Measurements from ENCODE around the gene ZRANB3. TPM values are rescaled to one million over a fixed set of nuclear protein-coding genes. Genes with fewer than 3 reads are reported as not detected.

The ZRANB3 gene
- total and polyA plus RNA-seq, 2 donors (not counting 3 experiments of a cell fraction or from before 2014, with no cell fraction given), result 2.2 to 6.0 TPM

GRCh38 chr2:135154962-135155361 lies 376.1 kb downstream of the ZRANB3 start:
- H3K9ac ChIP-seq (replicated peaks; ENCODE audit: extremely low read depth, insufficient read depth, low read length), result no peak overlapping the region
- H2AFZ ChIP-seq (ENCODE audit: low read depth, low read length), result no peak overlapping the region
- ChIA-PET CTCF (interaction anchor here (1.2 to 1.6 kb wide), 3 partner anchors 9 to 40 kb away, joined by 3 to 7 read pairs (median 3); no protein-coding TSS in a partner anchor), POLR2A (no interaction called here)
- no peak for DNase-seq (ENCODE audit: low read depth, low spot score)
- intact Hi-C loops (cut with micrococcal nuclease), result no loop called here
- no peaks in the 10 kb centered on the region for H3K9me1 ChIP-seq (replicated peaks; ENCODE audit: control insufficient read depth, extremely low read depth, insufficient read depth, low read length)
- H3K9me3 ChIP-seq (replicated peaks; ENCODE audit: control insufficient read depth, insufficient read depth, low read length), result no peaks in the 10 kb centered on the region
- FAIRE-seq, result no peak
- H3K4me1 ChIP-seq (ENCODE audit: control insufficient read depth, extremely low read depth, insufficient read depth, low read length), result no peaks in the 10 kb centered on the region
- no peak for TF ChIP-seq MYC (IDR thresholded peaks at IDR 0.05; ENCODE audit: low read depth, low read length)
- no peak for TF ChIP-seq GATA2 (IDR thresholded peaks at IDR 0.05; ENCODE audit: insufficient read depth, insufficient read length, low read depth, low read length)
- TF ChIP-seq EZH2 (IDR thresholded peaks at IDR 0.05; ENCODE audit: borderline replicate concordance, low read depth, low read length, severe bottlenecking), result no peak
- TF ChIP-seq CTCF (IDR thresholded peaks at IDR 0.05; ENCODE audit: extremely low read depth in 1 of 2, insufficient read depth in 1 of 2, low read depth in 1 of 2, low read length in 2 of 2), result no peak
- no peak for TF ChIP-seq POLR2AphosphoS5 (IDR thresholded peaks at IDR 0.05; ENCODE audit: insufficient read depth, low read depth, low read length)
- no peak for TF ChIP-seq FOS (IDR thresholded peaks at IDR 0.05; ENCODE audit: borderline replicate concordance, insufficient read depth, low read length)
- no peak for TF ChIP-seq JUN (IDR thresholded peaks at IDR 0.05; ENCODE audit: borderline replicate concordance, insufficient read depth, insufficient read length, low read depth)
- no peak for TF ChIP-seq POLR2A (IDR thresholded peaks at IDR 0.05; ENCODE audit: low read depth, low read length)
- no peak for TF ChIP-seq MAX (IDR thresholded peaks at IDR 0.05; ENCODE audit: insufficient read depth, insufficient read length)
- H3K27me3 ChIP-seq (ENCODE audit: control insufficient read depth in 2 of 2, insufficient read depth in 2 of 2, low read length in 2 of 2), result no peaks in the 10 kb centered on the region
- dilution Hi-C loops (cut with MboI; ENCODE audit: extremely low pct_ligation_motif_present, low sequenced_read_pairs), result no loop called here
- no peak overlapping the region for H3K27ac ChIP-seq (ENCODE audit: insufficient read depth, low read depth, low read length)
- H3K36me3 ChIP-seq (ENCODE audit: control insufficient read depth in 2 of 2, extremely low read depth in 1 of 2, insufficient read depth in 2 of 2, low read length in 2 of 2), result peaks cover 11 to 15% of the 10 kb centered on the region in 2 experiments
- no TSS peak for BruUV-seq (replicated peaks)
- no peak overlapping the region for H3K4me3 ChIP-seq (replicated peaks in 1 of 3; ENCODE audit: insufficient read depth in 1 of 3, low read depth in 1 of 3, low read length in 3 of 3)
- H3K4me2 ChIP-seq (ENCODE audit: insufficient read depth, low read length), result no peak overlapping the region
- no peaks in the 10 kb centered on the region for H4K20me1 ChIP-seq (replicated peaks; ENCODE audit: control insufficient read depth, extremely low read depth, insufficient read depth, low read length)
- H3K79me2 ChIP-seq (ENCODE audit: control insufficient read depth, insufficient read depth, low read length), result peaks cover 2% of the 10 kb centered on the region

Data from endothelial cell of umbilical vein (primary cell).